ENCODE measurements around the gene SFR1.

Gene SFR1

GRCh38 chr10:104085801-104086400 is 36.1 kb upstream of the SFR1 start, which contains the start of gene COL17A1:
Gene COL17A1, minus strand, starts transcription at chr10:104085880. Its CDS starts 5,207 bp downstream, at chr10:104080673.
- no peak for TF ChIP-seq EZH2 (IDR thresholded peaks at IDR 0.05; ENCODE audit: borderline replicate concordance, low read length)
- no peak for TF ChIP-seq CTCF (IDR thresholded peaks at IDR 0.05; ENCODE audit: low read length)
- H3K9me3 ChIP-seq (ENCODE audit: low read length) = no peaks in the 10 kb centered on the region
- no peaks in the 10 kb centered on the region for H3K27me3 ChIP-seq (ENCODE audit: insufficient read depth, low read length)
- H3K36me3 ChIP-seq (ENCODE audit: insufficient read depth, low read length) = no peaks in the 10 kb centered on the region
- no peak within 1 kb of the TSS for H3K9ac ChIP-seq (ENCODE audit: low read length)
- no peaks in the 10 kb centered on the region for H3K4me1 ChIP-seq (ENCODE audit: insufficient read depth, low read length, severe bottlenecking)
- H3K4me3 ChIP-seq (ENCODE audit: low read depth, low read length, poor library complexity, severe bottlenecking) = no peak within 1 kb of the TSS
- H3K27ac ChIP-seq (ENCODE audit: low read depth, low read length, poor library complexity, severe bottlenecking) = no peak within 1 kb of the TSS
- H3K4me2 ChIP-seq (ENCODE audit: low read length) = no peak within 1 kb of the TSS
- no peaks in the 10 kb centered on the region for H3K79me2 ChIP-seq (ENCODE audit: insufficient read depth, low read length)
- no peak within 1 kb of the TSS for H2AFZ ChIP-seq (ENCODE audit: low read length)
- no peaks in the 10 kb centered on the region for H4K20me1 ChIP-seq (ENCODE audit: insufficient read depth, low read length)
- no peaks in the 10 kb centered on the region for H3K9me2 ChIP-seq (ENCODE audit: low read depth, low read length)
- no peaks in the 10 kb centered on the region for H3F3A ChIP-seq (ENCODE audit: insufficient read depth, low read length)

DNA sequence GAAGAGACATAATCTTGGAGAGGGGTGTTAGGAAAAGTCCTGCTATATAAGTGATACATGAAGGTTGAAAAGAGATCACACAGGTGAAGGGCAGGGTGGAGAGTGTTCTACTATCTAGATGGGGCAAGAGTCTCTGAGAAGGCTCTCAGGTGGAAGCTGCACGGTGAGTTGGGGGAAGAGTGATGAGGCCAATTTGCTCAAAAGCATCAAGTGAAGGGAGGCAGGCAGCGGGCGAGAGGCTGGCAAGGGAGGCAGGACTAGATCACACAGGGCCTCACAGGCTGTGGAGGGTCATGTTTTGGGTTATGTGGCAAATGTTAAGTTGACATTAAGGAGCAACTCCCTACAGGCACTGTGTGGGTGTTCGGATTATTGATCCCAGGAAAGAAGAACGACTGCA is 33.7 kb upstream of the SFR1 start:
- H3K4me3 ChIP-seq (ENCODE audit: low read depth, low read length, poor library complexity, severe bottlenecking) = no peak overlapping the region
- no peaks in the 10 kb centered on the region for H3F3A ChIP-seq (ENCODE audit: insufficient read depth, low read length)
- no peak overlapping the region for H3K4me2 ChIP-seq (ENCODE audit: low read length)
- TF ChIP-seq EZH2 (IDR thresholded peaks at IDR 0.05; ENCODE audit: borderline replicate concordance, low read length) (no peak), CTCF (IDR thresholded peaks at IDR 0.05; ENCODE audit: low read length) (no peak)
- H3K4me1 ChIP-seq (ENCODE audit: insufficient read depth, low read length, severe bottlenecking) = no peaks in the 10 kb centered on the region
- H3K36me3 ChIP-seq (ENCODE audit: insufficient read depth, low read length) = no peaks in the 10 kb centered on the region
- no peaks in the 10 kb centered on the region for H3K79me2 ChIP-seq (ENCODE audit: insufficient read depth, low read length)
- H4K20me1 ChIP-seq (ENCODE audit: insufficient read depth, low read length) = no peaks in the 10 kb centered on the region
- no peak overlapping the region for H3K27ac ChIP-seq (ENCODE audit: low read depth, low read length, poor library complexity, severe bottlenecking)
- H3K9ac ChIP-seq (ENCODE audit: low read length) = no peak overlapping the region
- H3K27me3 ChIP-seq (ENCODE audit: insufficient read depth, low read length) = no peaks in the 10 kb centered on the region
- H3K9me3 ChIP-seq (ENCODE audit: low read length) = no peaks in the 10 kb centered on the region
- no peaks in the 10 kb centered on the region for H3K9me2 ChIP-seq (ENCODE audit: low read depth, low read length)
- no peak overlapping the region for H2AFZ ChIP-seq (ENCODE audit: low read length)

DNA sequence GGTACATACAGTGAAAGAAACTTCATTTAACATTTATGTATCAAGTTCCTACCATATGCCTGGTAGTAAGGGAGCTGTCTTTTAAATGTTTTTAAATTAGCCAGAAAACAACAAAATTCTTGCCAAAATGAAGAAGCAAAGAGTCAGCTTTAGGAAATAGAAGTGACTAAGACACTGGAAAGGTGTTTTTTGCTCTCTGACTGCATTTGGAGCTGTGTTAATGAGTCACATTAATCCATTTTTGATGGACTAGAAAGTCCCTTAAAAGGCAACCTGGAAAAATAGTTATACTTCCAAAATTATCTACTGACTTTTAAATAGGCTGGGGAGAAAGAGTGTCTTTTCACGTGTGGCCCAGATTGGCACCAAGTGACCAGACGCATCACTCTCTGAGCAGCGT is 32.4 kb upstream of the SFR1 start:
- Histone ChIP-seq H3K27me3 (ENCODE audit: insufficient read depth, low read length) (no peaks in the 10 kb centered on the region), H3K9me3 (ENCODE audit: low read length) (no peaks in the 10 kb centered on the region), H3K9ac (ENCODE audit: low read length) (no peak overlapping the region), H3K36me3 (ENCODE audit: insufficient read depth, low read length) (no peaks in the 10 kb centered on the region), H4K20me1 (ENCODE audit: insufficient read depth, low read length) (no peaks in the 10 kb centered on the region), H3K4me1 (ENCODE audit: insufficient read depth, low read length, severe bottlenecking) (no peaks in the 10 kb centered on the region), H2AFZ (ENCODE audit: low read length) (no peak overlapping the region), H3F3A (ENCODE audit: insufficient read depth, low read length) (no peaks in the 10 kb centered on the region), H3K4me3 (ENCODE audit: low read depth, low read length, poor library complexity, severe bottlenecking) (no peak overlapping the region), H3K27ac (ENCODE audit: low read depth, low read length, poor library complexity, severe bottlenecking) (no peak overlapping the region), H3K9me2 (ENCODE audit: low read depth, low read length) (no peaks in the 10 kb centered on the region), H3K4me2 (ENCODE audit: low read length) (no peak overlapping the region), H3K79me2 (ENCODE audit: insufficient read depth, low read length) (no peaks in the 10 kb centered on the region)
- TF ChIP-seq CTCF (IDR thresholded peaks at IDR 0.05; ENCODE audit: low read length) = no peak
- no peak for TF ChIP-seq EZH2 (IDR thresholded peaks at IDR 0.05; ENCODE audit: borderline replicate concordance, low read length)
